T follicular helper cell (primary cell): ENCODE measurements around the gene NLK.
"Not testable (repeated sequence)": the region's sequence is repeated elsewhere in the genome, so short reads cannot be mapped to it uniquely, and the experiment has no call there.

Experiments used
- DNase-seq: peaks from one replicate; pipeline ENCODE4 v3.0.0-alpha.2; 2020; ENCODE audit warnings: low read depth

The NLK gene

DNA sequence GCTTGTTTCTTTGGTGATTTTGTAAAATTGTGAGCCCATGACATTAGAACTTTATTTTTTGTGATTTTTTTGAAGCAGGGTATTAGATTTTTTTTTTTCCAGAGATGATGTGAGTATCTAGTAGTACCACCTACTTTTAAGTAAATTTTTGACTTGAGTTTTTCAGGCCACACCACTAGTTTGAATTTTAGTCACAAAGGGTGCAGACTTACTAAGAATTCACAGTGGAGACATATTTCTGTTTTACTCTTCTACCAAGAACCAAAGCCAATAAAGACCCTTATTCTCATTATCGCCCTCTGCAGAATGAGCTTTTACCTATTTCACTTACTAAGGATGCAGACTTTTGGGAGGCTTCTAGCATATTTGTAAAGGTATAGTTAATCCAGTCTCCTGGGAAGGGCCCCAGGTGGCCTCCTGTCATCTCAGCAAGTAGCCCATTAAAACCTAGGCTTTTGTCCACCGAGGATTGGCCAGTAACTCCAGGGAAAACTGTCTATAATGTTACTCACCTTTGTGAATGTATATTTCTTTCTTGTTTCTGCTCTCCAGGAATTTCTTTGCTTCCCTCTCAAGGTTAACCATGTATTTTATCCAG is 30.6 kb downstream of the NLK start:
- DNase-seq: no peak

DNA sequence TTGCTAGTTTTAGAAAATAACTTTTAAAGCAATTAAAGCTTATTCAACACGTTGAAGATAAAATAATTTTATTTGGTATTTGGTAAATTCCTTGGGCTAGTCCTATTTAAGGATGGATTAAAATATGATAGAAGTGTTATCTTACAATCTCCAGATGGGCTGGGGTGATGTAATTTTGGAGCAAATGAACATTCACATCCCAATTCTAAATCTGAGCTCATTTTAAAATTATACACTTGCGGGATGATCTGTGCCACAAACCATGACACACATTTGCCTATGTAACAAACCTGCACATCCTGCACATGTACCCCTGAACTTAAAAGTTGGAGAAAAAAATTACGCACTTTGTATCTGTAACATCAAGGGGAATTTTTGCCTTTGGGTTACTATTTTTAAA is 31.5 kb downstream of the NLK start:
- DNase-seq: no peak

DNA sequence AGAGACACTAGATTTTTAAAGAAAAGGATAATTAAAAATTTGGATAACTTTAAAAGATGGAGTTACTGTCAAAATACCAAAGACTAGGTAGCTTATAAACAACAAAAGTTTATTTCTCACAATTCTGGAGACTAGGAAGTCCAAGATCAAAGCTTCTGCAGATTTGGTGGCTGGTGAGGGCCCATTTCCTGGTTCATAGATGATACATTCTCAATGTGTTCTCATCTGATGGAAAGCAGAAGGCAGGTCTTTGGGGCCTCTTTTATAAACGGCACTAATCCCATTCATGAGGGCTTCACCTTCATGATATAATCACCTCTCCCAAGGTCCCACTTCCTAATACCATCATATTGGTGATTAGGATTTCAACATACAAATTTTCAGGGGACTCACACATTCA is 33.7 kb downstream of the NLK start:
- DNase-seq: no peak

DNA sequence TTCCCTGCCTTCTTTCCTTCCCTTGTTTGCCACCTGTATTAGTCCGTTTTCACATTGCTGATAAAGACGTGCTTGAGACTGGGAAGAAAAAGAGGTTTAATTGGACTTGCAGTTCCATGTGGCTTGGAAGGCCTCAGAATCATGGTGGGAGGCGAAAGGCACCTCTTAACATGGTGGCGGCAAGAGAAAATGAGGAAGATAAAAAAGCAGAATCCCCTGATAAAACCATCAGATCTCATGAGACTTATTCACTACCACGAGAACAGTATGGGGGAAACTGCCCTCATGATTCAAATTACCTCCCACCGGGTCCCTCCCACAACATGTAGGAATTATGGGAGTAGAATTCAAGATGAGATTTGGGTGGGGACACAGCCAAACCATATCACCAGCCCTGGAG is 34.7 kb downstream of the NLK start:
- DNase-seq: not testable (repeated sequence)

DNA sequence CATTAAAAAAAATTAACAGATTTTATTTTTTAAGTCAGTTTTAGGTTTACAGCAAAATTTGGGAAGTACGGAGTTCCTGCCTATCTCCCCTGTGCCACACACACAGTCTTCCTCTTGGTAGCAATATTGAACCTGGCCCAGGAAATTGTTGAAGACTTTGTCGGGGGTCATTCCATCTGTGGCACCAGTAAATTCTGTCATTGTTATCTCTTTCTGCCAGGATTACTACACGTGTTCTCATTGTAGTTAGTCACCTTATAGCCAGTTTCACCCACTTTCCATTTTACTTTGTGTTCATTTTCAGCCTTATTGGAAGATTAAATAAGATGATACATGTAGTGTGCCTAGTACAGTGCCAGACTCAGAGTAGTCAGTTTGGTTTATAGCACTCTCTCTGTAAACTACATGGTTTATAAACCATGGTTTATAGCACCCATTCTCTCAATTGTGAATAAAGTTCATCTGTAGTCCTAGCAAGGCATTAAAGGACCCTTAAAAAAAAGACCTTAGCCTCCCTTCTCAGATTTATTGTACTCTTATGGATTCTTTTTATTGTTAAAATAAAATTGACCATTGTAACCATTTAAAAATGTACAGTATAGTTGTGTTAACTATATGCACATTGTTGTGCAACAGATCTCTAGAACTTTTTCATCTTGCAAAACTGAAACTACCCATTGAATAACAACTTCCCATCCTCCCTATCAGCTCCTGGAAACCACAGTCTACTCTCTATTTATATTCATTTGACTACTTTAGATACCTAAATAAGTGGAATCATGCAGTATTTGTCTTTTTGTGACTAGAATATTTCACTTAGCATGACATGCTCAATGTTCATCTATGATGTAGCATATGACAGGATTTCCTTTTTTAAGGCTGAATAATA is 36.1 kb downstream of the NLK start:
- DNase-seq: no peak

DNA sequence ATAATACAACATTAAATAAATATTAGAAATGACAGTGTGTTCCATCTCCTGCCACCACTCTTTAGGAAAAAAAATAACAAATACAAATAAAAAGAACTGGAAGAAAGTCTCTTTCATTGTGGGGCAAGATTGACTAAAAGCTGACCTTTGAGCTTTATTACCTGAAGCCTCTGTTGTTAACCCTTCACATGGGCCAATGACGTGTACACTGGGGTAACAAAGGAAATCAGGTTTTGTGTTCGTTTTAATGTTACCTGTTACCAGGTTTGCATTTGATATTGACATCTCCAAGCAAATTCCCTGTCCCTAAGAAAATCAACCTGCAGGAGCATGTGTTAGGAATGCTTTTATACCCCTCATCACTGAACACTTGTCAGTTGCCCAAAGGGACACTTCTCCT is 39.0 kb downstream of the NLK start:
- no peak for DNase-seq

DNA sequence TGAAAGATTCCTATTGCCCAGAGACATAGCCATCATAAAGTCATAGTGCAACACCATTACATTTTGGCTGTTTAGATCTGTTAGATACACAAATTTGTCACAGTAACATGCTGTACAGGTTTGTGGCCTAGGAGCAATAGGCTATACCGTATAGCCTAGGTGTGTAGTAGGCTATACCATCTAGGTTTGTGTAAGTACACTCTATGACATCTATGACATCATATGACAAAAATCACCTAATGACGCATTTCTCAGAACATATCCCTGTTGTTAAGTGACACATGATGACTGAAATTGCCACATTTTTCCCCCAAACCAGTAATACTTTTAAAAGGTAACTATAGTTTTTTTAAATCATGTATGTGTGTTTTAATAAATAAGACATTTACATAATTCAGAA is 43.3 kb downstream of the NLK start:
- DNase-seq: no peak

DNA sequence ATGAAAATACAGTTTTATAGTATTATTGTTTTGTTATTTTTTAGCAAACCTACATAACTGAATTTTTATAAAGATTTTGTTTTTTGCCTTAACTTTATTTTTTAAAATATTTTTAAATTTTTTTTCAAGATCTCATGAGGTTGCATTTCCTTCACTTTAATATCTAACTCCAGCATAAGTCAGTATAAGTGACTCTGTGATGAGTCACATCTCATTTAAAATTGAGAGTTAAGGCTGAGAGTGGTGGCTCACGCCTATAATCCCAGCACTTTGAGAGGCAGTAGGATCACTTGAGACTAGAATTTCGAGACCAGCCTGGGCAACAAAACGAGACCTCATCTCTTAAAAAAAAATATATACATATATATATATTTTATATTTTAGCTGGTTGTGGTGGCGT is 44.0 kb downstream of the NLK start:
- DNase-seq: no peak

DNA sequence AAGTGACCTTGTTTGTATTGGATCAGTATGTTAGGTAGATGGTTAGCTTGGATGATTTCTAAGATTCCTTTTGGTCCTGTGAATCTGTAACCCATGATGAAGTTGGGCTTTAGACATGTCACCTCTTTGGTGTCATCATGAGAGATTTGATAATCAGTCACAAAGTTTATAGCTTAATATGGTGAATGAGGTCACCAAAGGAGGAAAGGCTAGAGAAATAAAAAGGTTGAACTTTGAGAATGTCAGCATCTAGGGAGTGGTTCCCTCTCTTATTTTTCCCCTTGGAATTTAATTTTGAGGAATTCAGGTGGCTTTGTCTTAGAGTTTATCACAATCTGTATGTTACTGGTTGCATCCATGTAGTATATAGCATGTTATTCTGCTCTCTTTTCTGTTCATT is 45.3 kb downstream of the NLK start:
- DNase-seq: no peak

DNA sequence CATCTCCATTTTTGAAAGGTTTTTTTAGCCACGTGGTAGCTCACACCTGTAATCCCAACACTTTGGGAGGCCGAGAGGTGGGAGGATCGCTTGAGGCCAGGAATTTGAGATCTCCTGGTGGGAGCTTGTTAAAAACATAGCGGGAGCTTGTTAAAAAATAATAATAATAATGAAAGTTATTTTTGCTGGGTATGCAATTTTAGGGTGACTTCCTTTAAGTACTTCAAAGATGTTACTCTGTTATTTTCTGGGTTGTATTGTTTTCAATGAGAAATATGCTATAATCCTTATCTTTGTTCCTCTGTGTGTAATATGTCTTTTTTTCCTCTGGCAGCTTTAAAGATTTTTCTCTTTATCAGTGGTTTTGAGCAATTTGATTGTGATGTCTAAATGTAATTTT is 48.1 kb downstream of the NLK start:
- DNase-seq: no peak

DNA sequence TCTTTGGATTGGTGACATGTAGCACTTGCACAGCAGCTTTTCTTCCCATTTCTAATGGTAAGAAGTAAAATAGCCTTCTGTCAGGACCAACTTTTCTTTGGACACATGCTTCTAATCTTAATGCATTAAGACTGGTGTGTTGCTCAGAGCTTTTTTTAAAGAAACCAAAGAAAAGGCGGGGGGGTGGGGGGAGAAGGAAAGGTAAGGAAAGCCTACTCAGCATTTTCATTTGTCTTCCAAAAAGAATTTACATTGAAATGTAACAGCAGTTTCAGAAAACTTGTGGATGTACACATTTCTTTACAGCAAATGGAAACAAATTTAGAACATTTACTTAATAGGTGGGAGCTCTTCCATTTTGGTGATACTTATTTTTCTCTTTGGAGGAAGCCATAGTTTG is 49.6 kb downstream of the NLK start:
- no peak for DNase-seq

DNA sequence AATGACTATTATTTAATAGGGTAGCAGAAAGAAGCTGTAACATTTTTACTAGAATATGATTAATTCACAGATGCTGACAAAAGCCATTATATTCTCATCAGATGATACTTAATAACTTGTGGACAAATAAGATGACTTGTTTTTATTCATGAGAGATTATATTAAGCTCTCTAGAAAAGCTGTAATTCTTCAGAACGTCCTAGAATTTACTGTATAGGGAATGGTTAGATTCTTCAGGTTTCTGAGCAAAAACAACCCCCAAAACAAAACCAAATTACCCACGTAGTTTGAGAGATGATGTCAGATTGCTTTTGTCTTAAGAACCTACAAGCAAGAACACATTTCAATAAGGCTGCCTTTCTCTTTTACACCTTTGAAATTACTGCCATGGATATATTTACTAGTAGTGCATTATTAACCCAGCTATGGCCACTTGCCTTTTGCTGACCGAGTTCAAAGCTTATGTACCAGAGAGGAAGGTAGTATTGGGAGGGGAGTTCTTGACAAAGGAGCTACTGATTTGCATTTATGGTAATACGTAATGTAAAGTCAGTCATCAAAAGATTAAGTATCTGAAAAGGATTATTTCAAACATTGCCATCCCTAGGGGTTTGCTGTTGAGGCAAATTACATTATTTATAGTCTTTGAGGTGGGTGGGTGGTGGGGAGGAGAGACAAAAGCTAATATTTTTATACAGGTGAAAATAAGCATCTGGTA is 51.7 kb downstream of the NLK start:
- DNase-seq: no peak

DNA sequence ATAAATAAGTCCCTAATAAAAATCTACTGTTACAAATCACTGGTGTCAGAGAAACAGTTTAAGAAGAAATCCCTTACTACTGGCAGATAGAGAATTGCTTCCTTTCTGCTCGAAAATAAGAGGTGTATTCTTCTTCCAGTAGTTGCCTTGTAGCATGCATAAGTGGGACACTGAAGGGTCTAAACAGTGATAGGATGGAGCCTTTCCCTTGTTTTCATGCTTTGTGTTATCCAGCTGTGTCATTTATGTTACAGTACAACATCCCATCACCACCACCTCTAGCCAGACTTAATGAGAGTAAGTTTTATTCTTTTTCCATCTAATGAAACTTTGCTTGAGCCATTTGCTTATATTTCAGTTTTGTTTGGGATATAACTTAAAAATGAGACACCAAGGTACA is 54.3 kb downstream of the NLK start:
- no peak for DNase-seq

DNA sequence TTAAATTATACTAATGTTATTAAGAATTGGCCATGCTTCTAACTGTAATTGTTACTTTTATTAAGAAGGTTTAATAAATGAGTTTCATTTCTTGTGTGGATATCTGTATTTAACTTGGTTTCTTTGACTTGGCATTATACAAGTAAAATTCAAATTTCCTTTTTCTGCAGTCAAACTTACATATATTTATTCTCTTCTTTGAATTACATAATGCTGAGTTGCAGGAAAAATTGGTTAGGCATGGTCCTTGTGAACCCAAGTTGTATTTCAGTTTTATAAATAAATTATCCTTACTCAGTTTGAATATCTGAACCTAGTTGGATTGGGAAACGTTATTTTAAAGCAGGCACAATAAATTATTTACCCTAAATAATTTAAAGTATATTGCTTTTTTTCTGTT is 54.8 kb downstream of the NLK start:
- DNase-seq: no peak

DNA sequence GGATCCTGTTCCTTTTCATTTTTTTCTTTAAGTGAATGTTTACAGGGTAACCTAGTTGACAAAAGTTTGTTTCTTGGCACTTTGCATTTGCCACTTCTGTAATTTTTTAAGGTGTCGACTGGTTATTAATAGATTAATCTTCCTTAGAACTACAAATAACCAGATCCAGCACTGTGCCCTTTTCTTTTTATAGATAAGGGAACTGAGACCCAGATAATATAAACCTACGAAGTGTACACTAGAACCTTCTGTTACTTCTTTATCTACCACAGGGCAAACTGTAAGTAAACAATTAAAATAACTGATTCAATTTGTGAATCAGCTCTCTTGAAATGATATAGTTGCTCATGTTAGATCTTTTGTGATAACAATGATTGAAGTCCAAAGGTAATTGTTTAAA is 55.4 kb downstream of the NLK start:
- DNase-seq: no peak

DNA sequence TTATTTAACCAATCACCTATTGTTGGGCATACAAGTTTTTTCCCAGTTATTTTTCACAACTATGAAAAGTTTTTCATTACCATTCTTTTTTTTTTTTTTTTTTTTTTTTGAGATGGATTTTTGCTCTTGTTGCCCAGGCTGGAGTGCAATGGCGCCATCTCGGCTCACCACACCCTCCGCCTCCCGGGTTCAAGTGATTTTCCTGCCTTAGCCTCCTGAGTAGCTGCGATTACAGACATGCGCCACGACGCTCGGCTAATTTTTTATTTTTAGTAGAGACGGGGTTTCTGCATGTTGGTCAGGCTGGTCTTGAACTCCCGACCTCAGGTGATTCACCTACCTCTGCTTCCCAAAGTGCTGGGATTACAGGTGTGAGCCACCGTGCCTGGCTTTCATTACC is 56.1 kb downstream of the NLK start:
- not testable (repeated sequence) for DNase-seq

DNA sequence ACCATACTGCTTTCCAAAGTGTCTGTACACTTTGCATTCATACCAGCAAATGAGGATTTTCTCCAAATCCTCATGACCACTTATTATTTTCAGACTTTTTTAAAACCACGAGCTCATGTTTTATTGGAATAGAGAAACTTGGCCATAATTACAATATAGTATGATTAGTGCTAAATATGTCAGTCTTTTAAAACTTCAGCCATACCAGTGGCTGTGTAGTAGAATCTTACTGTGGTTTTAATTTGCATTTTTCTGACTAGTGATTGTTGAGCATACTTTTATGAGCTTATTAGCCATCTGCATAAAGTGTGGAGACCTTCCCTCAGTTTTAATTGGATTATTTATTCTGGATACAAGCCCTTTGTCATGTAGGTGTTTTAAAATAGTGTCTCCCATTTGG is 57.8 kb downstream of the NLK start:
- DNase-seq: no peak

DNA sequence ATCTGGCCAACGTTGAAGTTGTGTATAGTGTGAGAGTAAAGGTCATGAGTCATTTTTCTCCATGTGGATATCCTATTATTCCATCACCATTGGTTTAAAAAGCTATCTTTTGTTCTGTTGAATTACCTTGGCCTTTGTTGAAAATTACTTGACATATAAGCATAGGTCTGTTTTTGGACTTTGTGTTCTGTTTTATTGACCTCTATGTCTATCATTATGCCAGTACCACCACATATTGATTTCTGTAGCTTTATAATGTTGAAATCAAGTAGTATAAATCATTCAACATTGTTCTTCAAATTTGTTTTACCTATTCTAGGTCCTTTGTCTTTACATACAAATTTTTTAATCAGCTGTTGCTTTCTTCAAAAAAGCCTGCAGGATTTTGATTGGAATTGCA is 58.5 kb downstream of the NLK start:
- DNase-seq: no peak

DNA sequence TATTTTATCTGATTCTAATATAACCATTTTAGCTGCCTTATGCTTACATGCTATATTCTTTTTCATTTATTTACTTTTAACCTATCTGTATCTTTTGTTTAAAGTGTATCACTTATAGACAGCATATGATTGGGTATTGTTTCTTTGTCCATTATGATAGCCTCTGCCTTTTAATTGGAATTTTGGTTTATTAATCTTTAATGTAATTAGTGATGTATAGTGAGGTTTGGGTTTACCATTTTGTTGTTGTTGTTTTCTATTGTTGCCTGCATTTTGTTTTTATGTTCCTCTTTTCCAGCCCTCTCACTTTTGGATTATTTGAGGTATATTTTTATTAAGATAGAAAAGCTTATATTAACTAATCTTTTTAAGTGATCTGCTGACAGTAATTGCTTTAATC is 59.4 kb downstream of the NLK start:
- no peak for DNase-seq

DNA sequence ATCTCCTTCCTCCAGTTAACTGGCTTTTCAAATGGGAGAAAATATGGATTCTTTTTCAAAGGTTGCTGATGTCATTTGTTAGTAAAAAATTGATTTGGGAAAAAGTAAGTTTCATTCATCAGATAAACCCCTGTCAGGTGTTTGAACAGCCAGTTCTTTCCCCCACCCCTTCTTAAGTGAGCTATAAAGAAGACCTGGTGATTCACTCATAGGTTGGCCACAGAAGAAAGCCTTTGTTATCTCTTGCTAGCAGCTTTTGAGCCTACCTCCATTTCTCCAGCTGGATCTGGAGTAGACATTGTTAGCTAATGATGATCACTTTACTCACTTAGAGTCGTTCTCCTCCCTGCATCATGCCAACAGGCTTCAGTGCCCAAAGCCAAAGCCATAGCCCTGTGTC is 63.0 kb downstream of the NLK start:
- DNase-seq: no peak

DNA sequence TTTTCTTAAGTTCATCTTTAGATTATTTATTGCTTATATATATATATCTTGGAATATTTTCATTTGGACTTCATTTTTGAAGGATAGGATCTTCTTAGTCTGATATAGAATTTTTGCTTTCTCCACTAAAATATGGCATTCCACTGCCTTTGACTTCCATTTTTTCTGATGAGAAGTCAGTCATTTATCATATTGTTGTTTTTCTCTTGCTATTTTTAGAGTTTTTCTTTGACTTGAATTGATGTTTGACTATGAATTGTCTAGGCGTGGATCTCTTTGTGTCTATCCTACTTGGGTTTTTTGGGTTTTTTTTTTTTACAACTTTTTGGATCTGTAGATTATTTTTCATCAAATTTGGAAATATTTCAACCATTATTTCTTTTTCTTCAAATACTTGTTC is 67.7 kb downstream of the NLK start:
- DNase-seq: no peak

DNA sequence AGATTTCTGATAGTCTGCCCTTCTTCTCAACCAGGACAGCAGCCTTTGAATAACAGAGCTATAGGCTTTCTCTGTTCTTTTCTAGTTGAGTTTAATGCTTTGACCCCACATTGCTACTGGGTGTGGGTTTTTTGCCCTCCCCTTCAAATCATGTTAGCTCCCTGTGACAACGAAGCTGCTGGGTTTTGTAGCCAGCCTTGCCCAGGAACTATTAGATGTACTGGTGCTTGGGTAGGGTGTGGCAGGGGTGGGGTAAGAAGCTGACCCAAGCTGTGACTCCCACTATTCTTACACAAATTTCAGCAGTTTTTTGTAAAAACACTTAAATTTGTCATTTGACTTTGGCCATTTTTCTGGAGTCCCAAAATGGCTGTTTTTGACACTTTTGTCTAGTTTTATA is 69.7 kb downstream of the NLK start:
- DNase-seq: no peak

DNA sequence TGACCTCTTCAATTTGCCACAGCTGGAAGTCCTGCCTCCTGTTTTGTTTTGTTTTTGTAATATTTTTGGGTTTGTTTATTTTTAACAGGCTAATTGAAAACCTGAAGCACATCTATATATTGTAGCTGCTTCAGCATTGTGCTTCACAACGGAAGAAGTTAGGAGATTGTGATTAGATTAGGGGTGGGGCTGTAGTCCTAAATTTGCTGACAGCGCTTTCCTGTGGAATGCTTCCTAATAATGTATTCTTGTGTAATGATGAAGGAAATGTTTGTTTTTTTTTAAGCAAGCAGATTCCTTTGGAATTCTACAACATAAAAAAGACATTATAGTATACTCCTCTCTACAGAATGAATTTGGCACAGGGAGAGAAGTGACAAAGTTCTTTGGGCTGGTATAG is 70.1 kb downstream of the NLK start:
- DNase-seq: no peak
